ENCODE measurements around the gene MEIOSIN.
A peak's percentile ranks its signal among the peaks of the same experiment; 100 is the strongest.

The MEIOSIN gene

DNA sequence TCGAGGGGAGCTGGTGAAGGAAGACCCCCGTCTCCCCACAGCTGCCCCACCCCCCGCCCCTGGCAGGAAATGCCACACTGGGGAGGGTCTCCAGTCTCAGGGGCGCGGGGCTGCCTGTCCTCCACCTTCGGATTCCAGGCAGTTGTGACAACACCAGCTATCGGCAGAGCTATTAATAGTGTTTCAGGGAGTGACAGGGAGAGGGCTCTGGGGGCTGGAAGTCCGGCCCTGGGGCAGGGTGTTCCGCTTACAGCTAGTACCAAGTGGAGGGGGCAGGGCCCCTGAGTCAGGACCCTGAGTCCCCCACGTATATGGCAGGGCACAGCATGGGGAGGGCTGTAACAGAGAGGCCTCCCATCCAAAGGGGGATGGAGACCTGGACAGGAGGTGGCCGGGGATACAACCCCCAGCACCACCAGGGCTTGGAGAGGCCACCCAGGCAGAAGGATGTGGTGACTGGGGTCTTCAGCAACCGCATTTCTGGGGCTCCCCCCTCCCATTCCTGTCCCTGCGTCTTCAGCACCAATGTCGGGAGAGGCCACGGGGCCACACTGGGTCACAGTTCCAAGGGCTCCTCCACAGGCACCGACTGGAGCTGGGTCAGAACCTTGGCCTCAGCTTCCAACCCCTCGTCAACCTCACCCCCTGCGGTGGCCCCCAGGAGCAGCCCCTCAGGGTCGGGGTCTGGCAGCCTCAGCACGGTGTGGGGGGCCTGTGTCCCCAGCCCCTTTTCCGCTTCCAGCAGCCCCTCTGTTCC is 31.9 kb downstream of the MEIOSIN start:
- no peak for DNase-seq (ENCODE audit: low read depth in 1 of 2, low spot score in 1 of 2)

DNA sequence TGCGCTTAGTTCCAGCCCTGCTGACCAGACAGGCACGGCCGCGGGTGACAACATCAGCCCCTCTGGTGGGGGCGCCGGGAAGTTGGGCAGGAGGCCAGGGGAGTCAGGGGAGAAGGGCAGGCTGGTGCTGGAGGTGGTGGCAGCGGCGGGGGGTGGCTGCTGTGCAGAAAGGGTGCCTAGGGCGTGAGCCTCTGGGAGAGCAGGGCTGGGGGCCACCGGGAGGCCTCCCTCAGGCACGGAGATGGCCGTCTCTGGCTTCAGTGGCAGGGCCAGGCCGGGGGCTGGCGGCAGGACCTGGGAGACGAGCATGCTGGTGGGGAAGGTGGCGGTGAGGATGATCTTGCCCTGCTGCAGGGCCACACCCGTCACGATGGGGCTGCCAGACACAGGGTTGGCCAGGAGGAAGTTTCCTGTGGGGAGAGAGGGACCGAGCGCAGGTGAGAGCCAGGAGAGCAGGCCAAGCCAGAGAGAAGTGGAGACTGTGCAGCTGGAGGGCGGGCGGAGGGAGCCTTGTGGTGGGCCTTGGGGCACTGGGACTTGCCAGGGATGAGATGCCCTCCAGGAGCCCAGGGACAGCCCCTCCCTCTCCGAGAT is 32.6 kb downstream of the MEIOSIN start:
- no peak for DNase-seq (ENCODE audit: low read depth in 1 of 2, low spot score in 1 of 2)

DNA sequence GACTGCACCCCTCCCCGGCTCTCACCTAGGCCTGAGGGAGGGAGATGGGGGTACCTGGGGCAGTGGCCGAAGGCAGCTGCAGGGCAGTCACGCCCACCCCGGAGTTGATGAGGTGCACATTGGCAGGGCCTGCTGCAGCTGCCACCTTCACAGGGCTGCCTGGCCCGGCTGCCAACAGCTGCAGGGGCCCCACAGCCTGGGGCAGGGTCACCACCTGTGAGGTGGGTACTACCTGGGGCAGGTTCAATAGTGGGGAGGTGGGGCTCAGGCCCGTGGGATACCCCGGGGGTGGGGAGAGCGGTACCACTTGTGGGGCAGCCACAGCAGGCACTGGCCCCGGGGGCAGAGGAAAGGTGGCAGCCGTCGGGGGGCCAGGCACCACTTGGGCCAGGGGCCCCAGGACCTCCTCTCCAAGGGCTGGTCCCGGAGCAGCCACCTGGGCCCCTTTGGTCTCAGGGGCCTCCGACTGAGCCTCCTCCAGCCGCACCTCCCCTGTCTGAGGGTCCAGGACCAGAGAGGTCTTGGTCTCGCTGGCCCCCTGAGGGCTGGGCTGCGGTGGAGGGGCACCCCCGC is 33.1 kb downstream of the MEIOSIN start:
- DNase-seq (ENCODE audit: low read depth in 1 of 2, low spot score in 1 of 2), result no peak

DNA sequence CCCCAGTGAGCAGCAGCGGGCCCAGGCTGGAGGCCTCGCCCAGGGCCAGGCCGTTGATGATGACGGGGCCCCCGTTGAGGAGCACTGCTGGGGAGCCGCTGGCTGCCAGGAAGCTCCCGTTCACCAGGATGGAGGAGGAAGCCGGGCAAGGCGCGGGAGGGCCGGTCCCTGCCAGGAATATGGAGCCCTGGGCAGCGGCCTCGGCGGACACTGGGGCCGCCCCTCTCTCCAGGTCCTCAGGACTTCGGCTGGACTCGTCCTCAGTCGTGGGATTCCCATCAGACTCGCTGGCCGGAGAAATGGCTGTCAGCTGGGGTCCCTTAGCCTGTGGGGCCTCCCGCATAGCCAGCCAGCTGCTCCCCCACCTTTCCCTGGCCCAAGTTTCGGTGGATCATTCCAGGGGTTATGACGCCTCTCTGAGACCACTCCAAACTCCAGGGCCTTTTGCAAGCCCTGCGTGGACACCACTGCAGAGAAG is 33.7 kb downstream of the MEIOSIN start:
- DNase-seq (ENCODE audit: low read depth in 1 of 2, low spot score in 1 of 2), result no peak

DNA sequence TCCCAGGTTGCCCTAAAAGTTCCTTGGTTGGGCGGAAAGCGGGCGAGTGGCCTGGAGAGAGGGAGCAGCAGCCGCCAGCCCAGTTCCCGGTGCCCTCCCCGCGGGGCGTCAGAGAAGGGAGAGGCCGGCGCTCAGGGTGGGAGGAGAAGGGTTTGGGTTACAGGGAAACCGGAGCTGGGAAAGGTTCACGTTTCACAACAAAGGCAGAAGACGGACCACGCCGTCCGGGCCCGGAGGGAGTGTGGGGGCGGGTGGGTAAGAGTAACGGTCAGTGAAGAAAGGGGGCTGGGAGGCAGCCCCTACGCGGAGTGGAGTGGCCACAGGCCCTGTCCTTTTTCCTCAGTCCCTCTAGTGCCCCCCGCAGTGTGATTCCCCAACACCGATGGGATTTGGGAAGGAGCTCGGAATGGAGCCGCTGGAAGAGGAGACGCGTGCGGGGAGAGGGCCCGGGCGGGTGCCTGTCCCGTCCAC is 34.2 kb downstream of the MEIOSIN start:
- DNase-seq (ENCODE audit: low read depth in 1 of 2, low spot score in 1 of 2), result no peak

DNA sequence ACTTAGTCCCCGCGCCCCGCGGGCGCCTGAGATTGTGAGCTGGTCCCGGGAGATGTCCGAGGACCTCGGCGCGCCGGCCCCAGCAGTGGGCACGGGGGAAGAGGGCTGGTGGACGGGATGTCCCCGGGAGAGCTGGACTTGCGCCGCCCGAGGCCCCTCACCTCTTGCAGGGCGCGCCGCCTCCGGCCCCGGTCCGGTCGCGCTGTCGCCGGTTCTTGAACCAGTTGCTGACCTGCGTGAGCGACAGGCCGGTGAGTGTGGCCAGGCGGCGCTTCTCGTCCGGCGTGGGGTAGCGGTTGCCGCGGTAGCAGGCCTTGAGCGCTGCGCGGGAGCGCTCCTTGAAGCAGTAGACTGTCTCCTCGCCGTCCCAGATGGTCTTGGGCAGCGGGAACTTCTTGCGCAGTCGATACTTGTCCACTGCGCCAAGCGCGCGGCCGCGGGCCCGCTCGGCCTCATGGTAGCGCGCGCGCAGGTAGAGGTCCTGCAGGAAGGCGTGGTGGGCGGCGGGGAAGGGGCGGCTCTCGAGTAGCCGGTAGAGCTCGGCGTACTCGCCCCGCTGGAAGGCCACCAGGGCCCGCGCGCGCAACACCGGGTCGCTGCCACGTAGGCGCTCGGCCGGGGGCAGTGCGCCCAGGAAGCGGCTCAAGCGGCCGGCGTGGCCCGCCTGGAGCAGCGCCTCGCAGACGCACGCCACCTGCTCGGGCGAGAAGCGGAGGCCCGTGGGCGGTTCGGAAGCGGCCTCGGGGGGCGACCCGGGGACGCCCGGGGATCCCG is 34.8 kb downstream of the MEIOSIN start:
- DNase-seq (ENCODE audit: low read depth in 1 of 2, low spot score in 1 of 2), result no peak

DNA sequence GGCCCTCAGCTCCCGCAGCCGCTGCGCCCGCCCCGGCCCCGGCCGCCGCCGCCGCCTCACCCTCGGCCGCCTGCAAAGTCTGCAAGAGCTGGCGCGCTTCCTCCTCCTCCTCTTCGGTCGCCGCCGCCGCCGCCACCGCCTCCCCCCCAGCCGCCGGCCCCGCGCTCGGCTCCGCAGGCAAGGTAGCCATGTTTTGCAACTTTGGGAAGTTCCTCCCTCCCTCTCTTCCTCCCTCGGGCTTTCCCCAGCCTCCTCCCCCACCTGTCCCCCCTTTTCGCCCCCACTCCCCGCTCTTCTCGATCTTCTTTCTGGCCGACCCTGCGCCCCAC is 35.4 kb downstream of the MEIOSIN start:
- DNase-seq (ENCODE audit: low read depth in 1 of 2, low spot score in 1 of 2), result no peak

DNA sequence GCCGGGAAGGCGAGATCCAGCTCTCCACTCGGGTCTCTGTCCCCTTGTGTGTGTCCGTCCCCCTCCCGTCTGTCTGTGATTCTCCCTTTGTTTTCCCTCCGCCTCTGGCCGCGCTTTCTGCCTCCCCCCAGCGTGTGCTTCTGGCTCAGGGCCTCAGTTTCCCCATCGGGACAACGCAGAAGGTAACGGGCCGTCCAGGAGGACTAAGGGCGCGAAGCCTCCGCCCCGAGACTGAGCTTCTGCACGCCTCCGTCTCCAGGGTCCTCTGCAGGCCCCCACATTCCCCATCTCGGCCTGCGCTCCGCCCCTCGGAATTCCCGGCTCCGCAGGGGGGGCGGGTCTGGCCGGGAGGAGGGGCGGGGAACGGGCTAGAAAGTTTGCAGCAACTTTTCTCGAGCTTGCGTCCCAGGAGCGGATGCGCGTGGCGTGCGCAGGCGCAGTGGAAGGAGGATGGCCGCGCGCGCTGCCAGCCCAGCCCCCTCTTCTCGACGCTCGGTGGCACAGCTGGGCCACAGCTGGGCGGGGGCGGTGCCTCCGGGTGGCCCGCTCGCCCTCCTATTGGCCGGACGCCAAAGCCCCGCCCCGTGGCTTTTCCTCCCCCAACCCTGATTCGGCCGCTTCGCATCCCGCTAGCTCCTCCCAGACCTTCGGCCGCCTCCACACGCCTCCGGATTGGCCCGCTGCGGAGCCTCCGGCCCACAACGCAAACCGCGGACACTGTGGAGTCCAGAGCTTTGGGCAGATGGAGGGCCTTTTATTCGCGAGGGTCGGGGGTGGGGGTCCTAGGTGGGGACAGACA is 35.9 kb downstream of the MEIOSIN start, which contains the start of gene SIX5:
SIX5 (minus strand) TSS at position 269 of the 799 bp plus-strand sequence. CDS start 408 bp downstream, outside the sequence.
- peak; percentile 83 to 91 for DNase-seq (ENCODE audit: low read depth in 1 of 2, low spot score in 1 of 2)

DNA sequence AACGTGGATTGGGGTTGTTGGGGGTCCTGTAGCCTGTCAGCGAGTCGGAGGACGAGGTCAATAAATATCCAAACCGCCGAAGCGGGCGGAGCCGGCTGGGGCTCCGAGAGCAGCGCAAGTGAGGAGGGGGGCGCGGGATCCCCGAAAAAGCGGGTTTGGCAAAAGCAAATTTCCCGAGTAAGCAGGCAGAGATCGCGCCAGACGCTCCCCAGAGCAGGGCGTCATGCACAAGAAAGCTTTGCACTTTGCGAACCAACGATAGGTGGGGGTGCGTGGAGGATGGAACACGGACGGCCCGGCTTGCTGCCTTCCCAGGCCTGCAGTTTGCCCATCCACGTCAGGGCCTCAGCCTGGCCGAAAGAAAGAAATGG is 36.6 kb downstream of the MEIOSIN start:
- DNase-seq (ENCODE audit: low read depth in 1 of 2, low spot score in 1 of 2), result peak in 1 of 2 donors; percentile 29

DNA sequence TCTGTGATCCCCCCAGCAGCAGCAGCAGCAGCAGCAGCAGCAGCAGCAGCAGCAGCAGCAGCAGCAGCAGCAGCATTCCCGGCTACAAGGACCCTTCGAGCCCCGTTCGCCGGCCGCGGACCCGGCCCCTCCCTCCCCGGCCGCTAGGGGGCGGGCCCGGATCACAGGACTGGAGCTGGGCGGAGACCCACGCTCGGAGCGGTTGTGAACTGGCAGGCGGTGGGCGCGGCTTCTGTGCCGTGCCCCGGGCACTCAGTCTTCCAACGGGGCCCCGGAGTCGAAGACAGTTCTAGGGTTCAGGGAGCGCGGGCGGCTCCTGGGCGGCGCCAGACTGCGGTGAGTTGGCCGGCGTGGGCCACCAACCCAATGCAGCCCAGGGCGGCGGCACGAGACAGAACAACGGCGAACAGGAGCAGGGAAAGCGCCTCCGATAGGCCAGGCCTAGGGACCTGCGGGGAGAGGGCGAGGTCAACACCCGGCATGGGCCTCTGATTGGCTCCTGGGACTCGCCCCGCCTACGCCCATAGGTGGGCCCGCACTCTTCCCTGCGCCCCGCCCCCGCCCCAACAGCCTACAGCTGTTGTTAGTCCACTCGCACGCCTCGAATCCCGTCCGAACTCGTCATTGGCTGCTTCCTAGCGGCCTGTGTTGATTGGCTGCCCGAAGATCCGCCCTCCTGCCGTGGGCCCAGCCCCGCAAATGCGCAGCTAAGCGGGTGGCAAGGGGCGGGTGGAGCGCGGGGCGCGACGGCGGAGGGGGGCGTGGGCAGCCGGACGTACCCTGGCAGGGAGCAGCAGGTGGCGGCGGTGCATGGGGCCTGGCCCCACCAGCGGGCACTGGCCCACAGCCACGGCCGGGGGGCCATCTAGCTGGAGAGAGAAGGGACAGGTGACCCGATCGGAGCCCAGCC is 37.2 kb downstream of the MEIOSIN start:
- peak; percentile 75 to 86 for DNase-seq (ENCODE audit: low read depth in 1 of 2, low spot score in 1 of 2)

DNA sequence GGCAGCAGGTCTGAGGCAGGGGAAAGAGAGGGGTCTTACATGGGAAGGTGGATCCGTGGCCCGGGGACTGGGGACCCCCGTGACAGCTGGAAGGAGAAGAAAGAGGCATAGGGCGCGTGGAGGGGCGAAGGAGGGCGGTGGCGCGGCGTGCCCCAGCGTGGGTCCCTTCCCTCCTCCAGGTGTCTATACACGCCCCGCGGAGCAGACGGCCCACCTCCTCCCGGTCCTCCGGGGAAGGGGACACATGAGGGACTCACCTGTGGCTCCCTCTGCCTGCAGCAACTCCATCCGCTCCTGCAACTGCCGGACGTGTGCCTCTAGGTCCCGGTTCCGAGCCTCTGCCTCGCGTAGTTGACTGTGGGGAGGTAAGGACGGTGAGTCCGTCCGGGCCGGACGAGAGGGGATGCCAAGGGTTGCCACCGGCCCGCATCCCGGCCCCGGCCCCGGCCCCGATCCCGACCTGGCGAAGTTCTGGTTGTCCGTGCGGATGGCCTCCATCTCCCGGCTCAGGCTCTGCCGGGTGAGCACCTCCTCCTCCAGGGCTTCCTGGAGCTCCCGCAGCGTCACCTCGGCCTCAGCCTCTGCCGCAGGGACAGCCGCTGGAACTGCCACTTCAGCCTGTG is 38.2 kb downstream of the MEIOSIN start:
- no peak for DNase-seq (ENCODE audit: low read depth in 1 of 2, low spot score in 1 of 2)

DNA sequence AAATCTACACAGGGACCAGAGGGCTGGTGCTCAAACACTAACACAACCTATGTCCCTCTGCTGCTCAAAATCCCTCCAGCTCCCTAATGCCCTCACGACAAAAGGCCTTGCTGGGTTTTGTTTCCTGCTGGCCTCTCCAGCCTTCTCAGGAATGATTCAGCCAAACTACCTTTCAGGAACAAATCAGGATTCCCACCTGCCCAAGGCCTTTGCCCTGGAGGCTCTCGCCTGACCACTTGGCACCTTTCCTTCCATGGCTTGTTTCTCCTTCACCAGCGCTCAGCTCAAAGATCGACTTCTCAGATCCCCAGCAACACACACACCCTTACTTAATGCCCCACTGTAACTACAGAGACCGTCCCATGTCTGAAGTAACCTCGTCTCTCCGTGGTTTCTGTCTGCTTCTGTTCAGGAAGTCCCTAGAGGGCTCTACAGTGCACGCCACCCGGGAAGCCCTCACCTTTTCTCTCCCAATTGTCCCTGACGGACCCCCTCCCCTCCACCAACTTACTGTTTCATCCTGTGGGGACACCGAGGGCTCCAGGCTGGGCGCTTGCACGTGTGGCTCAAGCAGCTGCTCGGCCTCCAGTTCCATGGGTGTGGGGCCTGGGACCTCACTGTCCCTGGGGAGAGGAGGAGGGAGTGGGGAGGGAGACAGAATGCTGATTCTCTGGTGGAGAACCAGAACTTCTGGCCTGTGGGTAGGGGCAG is 39.0 kb downstream of the MEIOSIN start:
- no peak for DNase-seq (ENCODE audit: low read depth in 1 of 2, low spot score in 1 of 2)

DNA sequence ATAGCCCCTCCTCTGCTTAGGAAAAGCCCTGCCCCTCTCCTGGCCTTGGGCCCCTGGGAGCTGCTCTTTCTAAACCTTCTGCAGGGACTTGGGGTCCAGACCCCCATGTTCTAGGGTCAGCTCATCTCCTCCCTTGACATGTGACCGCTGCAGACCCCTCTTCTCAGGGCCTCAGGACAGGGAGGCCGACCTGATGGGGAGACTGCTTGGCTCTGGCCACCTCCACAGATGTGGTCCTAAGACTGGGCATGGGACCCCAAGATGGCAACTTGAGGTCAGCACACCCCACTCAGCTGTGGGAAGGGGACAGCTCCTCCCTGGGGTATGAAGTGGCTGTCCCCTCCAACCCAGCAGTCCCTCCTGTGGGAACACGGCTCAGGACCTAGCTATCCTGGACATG is 39.7 kb downstream of the MEIOSIN start:
- DNase-seq (ENCODE audit: low read depth in 1 of 2, low spot score in 1 of 2), result no peak

DNA sequence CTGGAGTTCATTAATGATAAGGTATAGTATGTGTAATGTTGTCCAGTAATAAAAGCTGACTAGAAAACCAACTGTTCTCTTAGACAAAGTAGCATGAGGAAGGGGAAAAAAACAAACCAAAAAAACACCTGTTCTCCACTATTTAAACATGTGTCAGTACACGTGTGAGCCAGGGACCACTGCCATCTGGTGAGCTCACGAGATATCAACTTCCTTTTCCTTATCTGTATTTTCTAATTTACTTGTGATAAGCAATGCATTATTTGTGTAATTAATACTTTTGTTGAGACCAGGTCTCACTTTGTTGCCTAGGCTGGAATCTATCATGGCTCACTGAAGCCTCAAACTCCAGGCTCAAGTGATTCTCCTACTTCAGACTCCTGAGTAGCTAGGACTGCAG is 40.1 kb downstream of the MEIOSIN start:
- no peak for DNase-seq (ENCODE audit: low read depth in 1 of 2, low spot score in 1 of 2)

DNA sequence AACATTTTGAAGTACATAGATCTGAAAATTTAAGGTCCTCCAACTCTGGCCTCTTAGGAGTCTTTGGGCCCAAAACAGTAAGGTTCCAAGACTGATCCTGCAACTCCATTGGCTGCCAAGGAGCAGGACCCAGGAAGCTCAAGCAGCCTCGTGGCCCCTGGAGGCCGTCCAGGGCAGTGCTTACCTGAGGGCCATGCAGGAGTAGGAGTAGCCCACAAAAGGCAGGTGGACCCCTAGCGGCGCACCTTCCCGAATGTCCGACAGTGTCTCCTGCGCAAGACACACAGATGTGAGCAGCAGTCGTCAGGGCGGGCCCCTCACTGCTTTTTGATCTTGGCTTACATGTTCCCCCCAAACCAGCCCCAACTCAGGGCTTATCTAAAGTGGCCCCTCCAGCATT is 41.5 kb downstream of the MEIOSIN start:
- DNase-seq (ENCODE audit: low read depth in 1 of 2, low spot score in 1 of 2), result no peak

DNA sequence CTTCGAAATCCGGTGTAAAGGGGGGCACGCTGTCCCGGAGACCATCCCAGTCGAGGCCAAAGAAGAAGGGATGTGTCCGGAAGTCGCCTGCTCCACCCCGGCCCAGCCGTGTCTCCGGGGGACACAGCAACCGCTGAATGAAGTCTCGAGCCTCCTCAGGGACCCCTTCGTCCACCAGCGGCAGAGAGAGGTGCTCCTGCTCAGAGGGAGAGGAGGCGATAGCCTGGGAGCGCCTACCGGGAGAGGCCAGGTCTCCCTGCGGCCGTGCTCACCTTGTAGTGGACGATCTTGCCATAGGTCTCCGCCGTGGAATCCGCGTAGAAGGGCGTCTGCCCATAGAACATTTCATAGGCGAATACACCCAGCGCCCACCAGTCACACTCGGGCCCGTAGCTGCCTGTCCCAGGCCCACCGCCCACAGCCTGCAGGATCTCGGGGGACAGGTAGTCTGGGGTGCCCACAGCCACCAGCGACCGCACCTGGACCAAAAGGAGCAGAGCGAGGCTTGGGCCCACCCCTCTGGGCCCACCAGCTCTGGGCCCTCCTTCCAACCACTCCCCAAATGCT is 44.2 kb downstream of the MEIOSIN start:
- no peak for DNase-seq (ENCODE audit: low read depth in 1 of 2, low spot score in 1 of 2)

DNA sequence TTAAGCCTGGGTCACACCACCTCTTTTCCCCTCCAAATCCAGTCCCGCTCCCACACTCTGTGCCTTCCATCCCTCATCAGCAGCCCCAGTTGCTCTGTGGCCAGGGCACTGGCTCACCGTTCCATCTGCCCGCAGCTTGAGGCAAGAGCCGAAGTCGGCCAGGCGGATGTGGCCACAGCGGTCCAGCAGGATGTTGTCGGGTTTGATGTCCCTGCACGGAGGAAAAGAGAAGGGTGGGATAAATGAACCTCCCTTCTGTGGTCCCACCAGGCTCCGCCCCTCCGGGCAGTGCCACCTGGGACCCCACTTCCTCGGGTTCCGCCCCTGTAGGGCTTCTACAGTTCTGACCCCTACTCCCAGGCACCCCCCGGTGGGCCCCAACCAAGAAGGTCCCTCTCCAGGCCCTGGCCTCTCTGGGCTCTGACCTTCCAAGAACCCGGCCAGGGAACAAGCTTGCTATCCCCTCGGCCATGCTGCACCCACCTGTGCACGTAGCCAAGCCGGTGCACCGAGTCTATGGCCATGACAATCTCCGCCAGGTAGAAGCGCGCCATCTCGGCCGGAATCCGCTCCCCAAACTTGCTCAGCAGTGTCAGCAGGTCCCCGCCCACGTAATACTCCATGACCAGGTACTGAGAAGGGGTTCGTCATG is 44.9 kb downstream of the MEIOSIN start:
- no peak for DNase-seq (ENCODE audit: low read depth in 1 of 2, low spot score in 1 of 2)

Data from activated T-helper 1 cell treated with anti-CD3 and anti-CD28 coated beads, Interleukin-2, amount 50 U/mL, for 16 hours (primary cell).